Upper lobe of left lung (tissue), 6 donors: Measurements from ENCODE around the gene MEIOSIN. TPM values are rescaled to one million over a fixed set of nuclear protein-coding genes. Genes with fewer than 3 reads are reported as not detected.
"Not testable (repeated sequence)": the region's sequence is repeated elsewhere in the genome, so short reads cannot be mapped to it uniquely, and the experiment has no call there.

Source experiments
- ATAC-seq, 2 donors: fragments of 200-7000 bp; cut with Tn5 transposase; one replicate each; pipeline ENCODE4 v1.9.1; 2022; ENCODE audit warnings: mild to moderate bottlenecking in 2 of 2, moderate library complexity in 2 of 2; ENCODE audit not compliant: low FRiP score in 2 of 2
- DNase-seq, 2 donors: peaks; one replicate each; pipeline ENCODE4 v3.0.0-alpha.2; 2019 to 2020
- H3K27ac ChIP-seq, 4 donors: fragments of 200-600 bp; sonication (generic); one replicate each; pipeline ENCODE4 v1.5.1; 2016 to 2019
- H3K27me3 ChIP-seq, 4 donors: fragments of 200-600 bp; sonication (generic); one replicate each; pipeline ENCODE4 v1.5.1; 2017 to 2019
- H3K36me3 ChIP-seq, 4 donors: fragments of 200-600 bp; sonication (generic); one replicate each; pipeline ENCODE4 v1.5.1; 2016 to 2019
- H3K4me1 ChIP-seq, 4 donors: fragments of 200-600 bp; sonication (generic); one replicate each; pipeline ENCODE4 v1.5.1; 2018 to 2019
- H3K4me3 ChIP-seq, 4 donors: fragments of 200-600 bp; sonication (generic); one replicate each; pipeline ENCODE4 v1.5.1; 2017 to 2019; ENCODE audit warnings: mild to moderate bottlenecking in 2 of 4, moderate library complexity in 1 of 4
- H3K9me3 ChIP-seq, 4 donors: fragments of 200-600 bp; sonication (generic); one replicate each; pipeline ENCODE4 v1.5.1; 2018 to 2019
- CTCF ChIP-seq, 6 experiments: fragments of 450-650 bp in 4 of 6; fragments of 200-600 bp in 2 of 6; sonication (generic) in 2 of 6; IDR thresholded peaks; one replicate each; pipeline ENCODE4 v1.5.1; 2016 to 2019; ENCODE audit warnings: antibody characterized with exemption in 6 of 6
- EP300 ChIP-seq, 4 donors: sonication (generic); formaldehyde crosslinking; IDR thresholded peaks; one replicate each; pipeline ENCODE4 v1.5.1; 2017; ENCODE audit warnings: antibody characterized with exemption in 4 of 4, control low read depth in 2 of 4
- POLR2A ChIP-seq, 4 donors: fragments of 450-650 bp; IDR thresholded peaks; one replicate each; pipeline ENCODE4 v1.5.1; 2016 to 2017; ENCODE audit warnings: antibody characterized with exemption in 4 of 4, mild to moderate bottlenecking in 2 of 4
- POLR2AphosphoS5 ChIP-seq, 2 donors: sonication (generic); formaldehyde crosslinking; IDR thresholded peaks; one replicate each; pipeline ENCODE4 v1.5.1; 2017; ENCODE audit warnings: antibody characterized with exemption in 2 of 2
- WGBS, 2 donors: methylation state at CpG; one replicate each; pipeline ENCODE4 v1.1.5; 2017 to 2018; 5-methylcytosine and 5-hydroxymethylcytosine counted together
- total RNA-seq, 6 donors: library from RNA; depleted of rRNA in 4 of 6; stranded (reverse); fragments of >200 nt in 4 of 6; gene quantifications; one replicate each; pipeline versions ENCODE4 v1.1.0 to v1.2.1, GENCODE V29; 2016 to 2021
- donor health status: DM: no; HTN: no; CAD: no; lungs with moderate emphysema.
- donor health status: DM: no; HTN: yes; CAD: no; lungs with severe emphysema.

MEIOSIN gene
- total RNA-seq, 6 donors from 2014 or later: not detected

DNA sequence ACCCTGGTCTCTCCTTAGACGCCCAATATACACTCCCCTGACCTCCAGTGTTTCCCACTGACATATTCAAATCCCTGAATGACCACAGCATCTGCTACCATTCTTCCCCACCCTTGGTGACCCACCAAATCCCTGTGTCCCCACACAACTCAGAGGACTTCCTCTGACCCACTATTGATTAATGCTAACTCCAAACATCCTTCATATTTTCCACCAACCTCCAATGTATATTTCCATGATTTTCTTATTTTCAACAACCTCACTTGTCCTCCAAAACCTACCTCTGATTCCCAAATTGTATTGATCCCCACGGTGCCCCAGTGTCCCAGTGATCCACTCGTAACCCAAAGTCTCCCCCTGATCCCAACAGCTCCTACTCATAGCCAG is 59.9 kb downstream of the MEIOSIN start:
- peak overlapping the region in 1 of 4 donors; percentile 20 for H3K27ac ChIP-seq
- H3K27me3 ChIP-seq: no peaks in the 10 kb centered on the region
- H3K36me3 ChIP-seq: peaks cover 8 to 28% (median 16%) of the 10 kb centered on the region in 4 donors
- TF ChIP-seq POLR2AphosphoS5 (IDR thresholded peaks at IDR 0.05): no peak
- no peak for TF ChIP-seq POLR2A (IDR thresholded peaks at IDR 0.05)
- WGBS, 2 donors: 43% methylated on average over 3 of the region's 3 CpGs
- H3K4me3 ChIP-seq: peak overlapping the region in 3 of 4 donors; percentile 81 to 99 (median 88)
- ATAC-seq (no peak), DNase-seq (no peak)
- peaks cover 18 to 32% (median 22%) of the 10 kb centered on the region in 4 donors for H3K4me1 ChIP-seq
- H3K9me3 ChIP-seq: no peaks in the 10 kb centered on the region

GRCh38 chr19:45793876-45794275 is 60.6 kb downstream of the MEIOSIN start:
- no peak overlapping the region for H3K4me3 ChIP-seq
- H3K27me3 ChIP-seq: no peaks in the 10 kb centered on the region
- WGBS, 2 donors: 53 to 57% methylated on average over 6 of the region's 6 CpGs
- DNase-seq: no peak
- no peaks in the 10 kb centered on the region for H3K9me3 ChIP-seq
- H3K27ac ChIP-seq: no peak overlapping the region
- no peak for ATAC-seq
- H3K36me3 ChIP-seq: peaks cover 2 to 21% (median 11%) of the 10 kb centered on the region in 4 donors
- peaks cover 20 to 34% (median 23%) of the 10 kb centered on the region in 4 donors for H3K4me1 ChIP-seq
- TF ChIP-seq POLR2AphosphoS5 (IDR thresholded peaks at IDR 0.05): no peak

DNA sequence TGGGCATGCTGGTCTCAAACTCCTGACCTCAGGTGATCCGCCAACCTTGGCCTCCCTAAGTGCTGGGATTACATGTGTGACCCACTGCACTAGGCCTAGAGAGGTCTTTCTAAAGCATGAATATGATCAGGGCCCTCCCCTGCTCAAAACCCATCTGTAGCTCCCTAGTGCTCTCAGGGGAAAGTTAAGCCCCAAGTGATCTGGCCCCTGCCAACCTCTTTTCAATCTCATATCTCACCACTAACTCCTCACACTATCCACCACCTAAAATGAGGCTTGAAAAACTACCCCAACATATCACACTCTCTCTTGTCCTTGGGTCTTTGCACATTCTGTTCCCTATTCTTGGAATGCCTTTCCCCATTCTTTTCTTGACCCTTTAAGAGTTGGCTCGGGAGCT is 61.4 kb downstream of the MEIOSIN start:
- ATAC-seq: no peak
- no peak for DNase-seq
- Histone ChIP-seq H3K27me3 (no peaks in the 10 kb centered on the region), H3K4me1 (peaks cover 20 to 42% (median 29%) of the 10 kb centered on the region in 4 donors), H3K27ac (no peak overlapping the region), H3K36me3 (peaks cover 0 to 14% (median 4%) of the 10 kb centered on the region in 4 donors), H3K9me3 (no peaks in the 10 kb centered on the region), H3K4me3 (no peak overlapping the region)
- 65 to 80% methylated on average over 2 of the region's 2 CpGs for WGBS, 2 donors
- no peak for TF ChIP-seq POLR2AphosphoS5 (IDR thresholded peaks at IDR 0.05)

GRCh38 chr19:45798995-45799517 is 65.8 kb downstream of the MEIOSIN start:
- Histone ChIP-seq H3K36me3 (no peaks in the 10 kb centered on the region), H3K4me3 (no peak overlapping the region), H3K9me3 (no peaks in the 10 kb centered on the region), H3K27me3 (no peaks in the 10 kb centered on the region), H3K4me1 (peaks cover 0 to 11% (median 8%) of the 10 kb centered on the region in 4 donors), H3K27ac (no peak overlapping the region)
- ATAC-seq: peak; percentile 87 to 92
- DNase-seq: peak; percentile 47 to 79
- WGBS, 2 donors: 9% methylated on average over 8 to 10 of the region's 10 CpGs
- TF ChIP-seq POLR2AphosphoS5 (IDR thresholded peaks at IDR 0.05) (no peak), CTCF (IDR thresholded peaks at IDR 0.05) (peak; percentile 82 to 90 (median 87))

GRCh38 chr19:45799541-45799940 is 66.3 kb downstream of the MEIOSIN start:
- H3K4me3 ChIP-seq, DNase-seq, H3K27ac ChIP-seq, ATAC-seq, H3K36me3 ChIP-seq, H3K27me3 ChIP-seq, H3K9me3 ChIP-seq: not testable (repeated sequence)
- H3K4me1 ChIP-seq: peaks cover 0 to 11% (median 8%) of the 10 kb centered on the region in 4 donors
- 69 to 81% methylated on average over 5 of the region's 5 CpGs for WGBS, 2 donors

DNA sequence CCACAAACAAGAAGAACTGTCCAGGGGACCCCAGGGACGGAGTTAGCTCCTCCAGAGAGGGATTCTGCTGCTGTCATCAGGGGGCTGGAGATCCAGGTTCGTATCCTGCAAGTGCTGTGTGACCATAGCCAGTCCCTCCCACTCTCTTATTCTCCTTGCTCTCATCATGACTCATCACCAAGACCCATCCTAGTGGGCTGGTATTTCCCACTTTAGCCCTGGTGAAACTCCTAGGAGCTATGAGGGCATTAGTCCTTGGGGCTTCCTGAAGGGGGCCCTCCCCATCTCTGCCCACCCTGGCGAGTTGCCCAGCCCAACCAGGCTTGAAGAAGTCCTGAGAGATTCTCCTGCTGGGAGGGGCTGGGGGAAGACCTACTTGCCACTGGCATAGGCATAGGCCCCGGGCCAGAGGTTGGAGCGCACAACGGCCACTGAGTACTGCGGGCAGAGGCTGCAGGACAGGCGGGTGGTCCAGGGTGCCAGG is 66.9 kb downstream of the MEIOSIN start:
- peaks cover 0 to 11% (median 8%) of the 10 kb centered on the region in 4 donors for H3K4me1 ChIP-seq
- no peaks in the 10 kb centered on the region for H3K36me3 ChIP-seq
- no peak overlapping the region for H3K4me3 ChIP-seq
- no peak for ATAC-seq
- DNase-seq: no peak
- WGBS, 2 donors: 81 to 83% methylated on average over 8 of the region's 8 CpGs
- H3K27me3 ChIP-seq: no peaks in the 10 kb centered on the region
- TF ChIP-seq CTCF (IDR thresholded peaks at IDR 0.05) (no peak), POLR2A (IDR thresholded peaks at IDR 0.05) (no peak), POLR2AphosphoS5 (IDR thresholded peaks at IDR 0.05) (no peak), EP300 (IDR thresholded peaks at IDR 0.05) (no peak)
- no peaks in the 10 kb centered on the region for H3K9me3 ChIP-seq
- no peak overlapping the region for H3K27ac ChIP-seq

GRCh38 chr19:45801603-45802175 is 68.5 kb downstream of the MEIOSIN start:
- Histone ChIP-seq H3K4me3 (no peak overlapping the region), H3K27ac (no peak overlapping the region), H3K36me3 (no peaks in the 10 kb centered on the region), H3K4me1 (peaks cover 0 to 11% (median 8%) of the 10 kb centered on the region in 4 donors), H3K27me3 (no peaks in the 10 kb centered on the region), H3K9me3 (no peaks in the 10 kb centered on the region)
- no peak for ATAC-seq
- 78 to 85% methylated on average over 6 to 7 of the region's 7 CpGs for WGBS, 2 donors
- no peak for DNase-seq
- TF ChIP-seq CTCF (IDR thresholded peaks at IDR 0.05): no peak
